22Rv1 (cell line): ENCODE data around the gene MED20.

Experiments
- H3K27ac ChIP-seq: fragments of 450-650 bp; 2 replicates; pipeline ENCODE4 v1.5.1; 2017
- CTCF ChIP-seq: fragments of 450-650 bp; IDR thresholded peaks from 2 replicates; pipeline ENCODE4 v1.5.1; 2017; ENCODE audit warnings: mild to moderate bottlenecking
- ZFX ChIP-seq: fragments of 450-650 bp; IDR thresholded peaks from 2 replicates; pipeline ENCODE4 v1.6.1; 2017; ENCODE audit warnings: antibody characterized with exemption, borderline replicate concordance

Gene MED20

GRCh38 chr6:41871691-41872090 lies 49.2 kb downstream of the MED20 start:
- H3K27ac ChIP-seq = no peak overlapping the region
- TF ChIP-seq ZFX = no peak
- TF ChIP-seq CTCF = no peak

- no peak overlapping the region for H3K27ac ChIP-seq
- TF ChIP-seq CTCF (no peak), ZFX (no peak)
These were observed 61.6 kb downstream of the MED20 start for GRCh38 chr6:41859356-41859755.

- H3K27ac ChIP-seq = no peak overlapping the region
- TF ChIP-seq CTCF = no peak
- TF ChIP-seq ZFX = no peak
These were observed 62.2 kb downstream of the MED20 start for GRCh38 chr6:41858703-41859102.
